ENCODE measurements around the gene TNFSF9. TPM values are rescaled to one million over a fixed set of nuclear protein-coding genes. Genes with fewer than 3 reads are reported as not detected.

TNFSF9 gene
- polyA plus RNA-seq, 2 of the 4 experiments (the other 2 are of a cell fraction), result 6.3 to 15.9 TPM

- ChIA-PET POLR2A (interaction anchor here (2.3 kb wide), 1 partner anchor 21 kb away, joined by 12 read pairs; the partner anchor contains the start of gene TNFSF9), CTCF (interaction anchor here (0.7 to 2.5 kb wide), 12 partner anchors 11 to 312 kb away, joined by 3 to 9 read pairs (median 4); partner anchors contain the start of gene TNFSF9)
- Histone ChIP-seq H3K27ac (peak overlapping the region; percentile 61 to 81), H3K4me2 (peak overlapping the region; percentile 76), H3K9me3 (no peaks in the 10 kb centered on the region), H3K4me3 (no peak overlapping the region), H3K4me1 (peaks cover 11% of the 10 kb centered on the region)
- 63% methylated on average over 7 of the region's 28 CpGs for WGBS (ENCODE audit: missing lambda C conversion rate)
- TF ChIP-seq, protein P1, sequence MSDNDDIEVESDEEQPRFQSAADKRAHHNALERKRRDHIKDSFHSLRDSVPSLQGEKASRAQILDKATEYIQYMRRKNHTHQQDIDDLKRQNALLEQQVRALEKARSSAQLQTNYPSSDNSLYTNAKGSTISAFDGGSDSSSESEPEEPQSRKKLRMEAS (IDR thresholded peaks at IDR 0.05), result peak; percentile 41
- TF ChIP-seq EP300 (IDR thresholded peaks at IDR 0.05) (no peak), CHD4 (IDR thresholded peaks at IDR 0.05; ENCODE audit: borderline replicate concordance) (no peak), RAD21 (conservative IDR thresholded peaks at IDR 0.05 in 1 of 2, IDR thresholded peaks at IDR 0.05 in 1 of 2) (0 out of 5 replicates have a peak, but pooled peaks of 1 of the 2 experiments have one; percentile 23), JUNB (IDR thresholded peaks at IDR 0.05) (no peak), POLR2AphosphoS2 (conservative IDR thresholded peaks at IDR 0.05; ENCODE audit: low read length) (no peak), CTCF (IDR thresholded peaks at IDR 0.05) (peak; percentile 24; the same call in 2 of the 3 replicates), MYC (IDR thresholded peaks at IDR 0.05; ENCODE audit: borderline replicate concordance, low read length) (no peak), TP53 (CRISPR knock-in tag; IDR thresholded peaks at IDR 0.05) (no peak), HEYL (CRISPR knock-in tag; IDR thresholded peaks at IDR 0.05) (no peak), CBX2 (IDR thresholded peaks at IDR 0.05; ENCODE audit: borderline replicate concordance, low read depth) (no peak), RARB (CRISPR knock-in tag; IDR thresholded peaks at IDR 0.05) (no peak), POLR2A (IDR thresholded peaks at IDR 0.05; ENCODE audit: low read length) (0 out of 2 replicates have a peak, but pooled peaks have one; percentile 13)
- FAIRE-seq (no peak), DNase-seq (ENCODE audit: low read depth in 1 of 2, low spot score in 1 of 2) (peak; percentile 61 to 64), ATAC-seq (peak; percentile 94 to 98)
These were observed 21.0 kb downstream of the TNFSF9 start for GRCh38 chr19:6551607-6552450.

DNA sequence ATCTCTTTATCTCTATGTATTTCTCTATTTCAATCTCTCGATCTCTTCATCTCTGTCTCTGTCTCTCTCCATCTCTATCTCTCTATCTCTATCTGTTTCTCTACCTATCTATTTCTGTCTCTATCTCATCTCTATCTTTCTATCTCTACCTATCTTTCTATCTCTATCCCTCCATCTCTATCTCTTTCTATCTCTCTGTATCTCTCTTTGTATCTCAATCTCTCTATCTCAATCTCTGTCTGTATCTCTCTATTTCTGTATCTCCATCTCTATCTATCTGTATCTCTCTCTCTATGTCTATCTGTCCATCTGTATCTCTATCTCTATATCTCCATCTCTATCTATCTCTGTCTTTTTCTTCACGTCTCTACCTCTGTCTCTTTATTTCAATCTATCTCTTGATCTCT, 25.2 kb downstream of the TNFSF9 start:
- ATAC-seq (no peak), DNase-seq (ENCODE audit: low read depth in 1 of 2, low spot score in 1 of 2) (no peak), FAIRE-seq (no peak)
- H3K27ac ChIP-seq, result no peak overlapping the region
- H3K9me3 ChIP-seq, result no peaks in the 10 kb centered on the region
- H3K4me3 ChIP-seq, result no peak overlapping the region
- ChIA-PET CTCF (interaction anchor here (1.0 kb wide), 1 partner anchor 75 kb away, joined by 3 read pairs; the partner anchor contains the start of gene DENND1C), POLR2A (interaction anchor here (1.7 kb wide), 1 partner anchor 26 kb away, joined by 4 read pairs; the partner anchor contains the start of gene TNFSF9)
- peaks cover 11% of the 10 kb centered on the region for H3K4me1 ChIP-seq
- WGBS (ENCODE audit: missing lambda C conversion rate), result 85% methylated on average over 2 of the region's 2 CpGs
- no peak overlapping the region for H3K4me2 ChIP-seq
- TF ChIP-seq ZNF302 (CRISPR knock-in tag; IDR thresholded peaks at IDR 0.05), result no peak
- no peak for TF ChIP-seq ESRRA (IDR thresholded peaks at IDR 0.05; ENCODE audit: borderline replicate concordance, low read length)
- no peak for TF ChIP-seq HES2 (IDR thresholded peaks at IDR 0.05)
- TF ChIP-seq GATA3 (IDR thresholded peaks at IDR 0.05; ENCODE audit: borderline replicate concordance), result no peak
- no peak for TF ChIP-seq EHMT2 (IDR thresholded peaks at IDR 0.05; ENCODE audit: low read depth)
- TF ChIP-seq HOXA7 (CRISPR knock-in tag; IDR thresholded peaks at IDR 0.05), result no peak
- no peak for TF ChIP-seq MYC (IDR thresholded peaks at IDR 0.05; ENCODE audit: borderline replicate concordance, low read length)
- TF ChIP-seq EHF (CRISPR knock-in tag; IDR thresholded peaks at IDR 0.05), result no peak
- TF ChIP-seq RNF2 (IDR thresholded peaks at IDR 0.05; ENCODE audit: borderline replicate concordance, low read depth), result no peak
